ENCODE results near the gene FOXO1. TPM values are rescaled to one million over a fixed set of nuclear protein-coding genes. Genes with fewer than 3 reads are reported as not detected.

Gene FOXO1
- total RNA-seq, 1 experiment from 2014 or later = 12.2 TPM

- TF ChIP-seq POLR2AphosphoS5 (IDR thresholded peaks at IDR 0.05; ENCODE audit: low read depth, low read length) = no peak
- no peak for TF ChIP-seq SIN3A (IDR thresholded peaks at IDR 0.05; ENCODE audit: low read depth)
- TF ChIP-seq ZBTB33 (IDR thresholded peaks at IDR 0.05; ENCODE audit: extremely low read depth, insufficient replicate concordance, low read length) = no peak
- no peak for TF ChIP-seq SP1 (IDR thresholded peaks at IDR 0.05; ENCODE audit: low read depth)
- intact Hi-C loops (cut with micrococcal nuclease) = no loop called here
- Histone ChIP-seq H3K9me3 (ENCODE audit: control insufficient read depth in 1 of 2, insufficient read depth in 1 of 2, low read depth in 1 of 2, low read length in 2 of 2) (no peaks in the 10 kb centered on the region), H3K4me3 (replicated peaks in 1 of 2; ENCODE audit: low read depth in 1 of 2, low read length in 2 of 2) (no peak overlapping the region), H3K9me2 (ENCODE audit: insufficient read depth) (no peaks in the 10 kb centered on the region), H2AFZ (ENCODE audit: low read depth, low read length, poor library complexity, severe bottlenecking) (no peak overlapping the region), H3K27ac (ENCODE audit: low read depth, low read length) (no peak overlapping the region), H3K79me2 (ENCODE audit: insufficient read depth, low read length) (peaks cover 69% of the 10 kb centered on the region), H3K27me3 (ENCODE audit: insufficient read depth, low read length) (no peaks in the 10 kb centered on the region), H3K36me3 (ENCODE audit: control insufficient read depth in 1 of 2, insufficient read depth in 2 of 2, low read length in 2 of 2) (no peaks in the 10 kb centered on the region), H4K20me1 (ENCODE audit: insufficient read depth) (no peaks in the 10 kb centered on the region), H3K4me1 (ENCODE audit: control insufficient read depth in 1 of 2, insufficient read depth in 2 of 2, low read length in 2 of 2) (peaks cover 14 to 22% of the 10 kb centered on the region in 2 experiments), H3K4me2 (ENCODE audit: low read length) (no peak overlapping the region; the same call in 1 of the 2 replicates), H3K9ac (ENCODE audit: low read length) (no peak overlapping the region)
- POLR2A ChIA-PET = no interaction called here
- BruUV-seq (replicated peaks) = no TSS peak
- no peak for ATAC-seq
- CTCF ChIA-PET = no interaction called here
- RAD21 ChIA-PET (ENCODE audit: low non-redundant PET in 1 of 2, low total read pairs in 2 of 2, uncharacterized antibody in 2 of 2, unreplicated experiment in 2 of 2) = no interaction called here
- no peak for DNase-seq (ENCODE audit: low read depth, low spot score)
Observed at GRCh38 chr13:40660141-40660664, 6.2 kb downstream of the FOXO1 start.

GRCh38 chr13:40657951-40658350 lies 8.5 kb downstream of the FOXO1 start:
- no peaks in the 10 kb centered on the region for H4K20me1 ChIP-seq (ENCODE audit: insufficient read depth)
- H3K9me3 ChIP-seq (ENCODE audit: control insufficient read depth in 1 of 2, insufficient read depth in 1 of 2, low read depth in 1 of 2, low read length in 2 of 2) = no peaks in the 10 kb centered on the region
- no TSS peak for BruUV-seq (replicated peaks)
- H3K4me2 ChIP-seq (ENCODE audit: low read length) = no peak overlapping the region
- H3K79me2 ChIP-seq (ENCODE audit: insufficient read depth, low read length) = peaks cover 65% of the 10 kb centered on the region
- POLR2A ChIA-PET = no interaction called here
- no peaks in the 10 kb centered on the region for H3K9me2 ChIP-seq (ENCODE audit: insufficient read depth)
- RAD21 ChIA-PET (ENCODE audit: low non-redundant PET in 1 of 2, low total read pairs in 2 of 2, uncharacterized antibody in 2 of 2, unreplicated experiment in 2 of 2) = no interaction called here
- intact Hi-C loops (cut with micrococcal nuclease) = no loop called here
- H2AFZ ChIP-seq (ENCODE audit: low read depth, low read length, poor library complexity, severe bottlenecking) = no peak overlapping the region
- no peaks in the 10 kb centered on the region for H3K36me3 ChIP-seq (ENCODE audit: control insufficient read depth in 1 of 2, insufficient read depth in 2 of 2, low read length in 2 of 2)
- DNase-seq (ENCODE audit: low read depth, low spot score) = no peak
- H3K9ac ChIP-seq (ENCODE audit: low read length) = no peak overlapping the region
- no peaks in the 10 kb centered on the region for H3K27me3 ChIP-seq (ENCODE audit: insufficient read depth, low read length)
- H3K4me1 ChIP-seq (ENCODE audit: control insufficient read depth in 1 of 2, insufficient read depth in 2 of 2, low read length in 2 of 2) = peaks cover 6% of the 10 kb centered on the region in 2 experiments; a peak in 3 of 4 replicates
- CTCF ChIA-PET = no interaction called here
- no peak overlapping the region for H3K27ac ChIP-seq (ENCODE audit: low read depth, low read length)
- no peak overlapping the region for H3K4me3 ChIP-seq (replicated peaks in 1 of 2; ENCODE audit: low read depth in 1 of 2, low read length in 2 of 2)
- ATAC-seq = no peak
- TF ChIP-seq SRF (IDR thresholded peaks at IDR 0.05; ENCODE audit: low read depth) = no peak
- no peak for TF ChIP-seq POLR2AphosphoS5 (IDR thresholded peaks at IDR 0.05; ENCODE audit: low read depth, low read length)
- no peak for TF ChIP-seq CEBPB (IDR thresholded peaks at IDR 0.05; ENCODE audit: low read depth)
- TF ChIP-seq MAX (IDR thresholded peaks at IDR 0.05) = no peak
- no peak for TF ChIP-seq ZNF274 (IDR thresholded peaks at IDR 0.05; ENCODE audit: low read depth, low read length)
- TF ChIP-seq YY1 (IDR thresholded peaks at IDR 0.05; ENCODE audit: extremely low read depth, insufficient replicate concordance, low read depth, low read length) = no peak
- no peak for TF ChIP-seq EZH2 (IDR thresholded peaks at IDR 0.05)
- no peak for TF ChIP-seq SP1 (IDR thresholded peaks at IDR 0.05; ENCODE audit: low read depth)
- TF ChIP-seq FOSL1 (IDR thresholded peaks at IDR 0.05; ENCODE audit: low read depth) = no peak
- TF ChIP-seq ZBTB33 (IDR thresholded peaks at IDR 0.05; ENCODE audit: extremely low read depth, insufficient replicate concordance, low read length) = no peak
- TF ChIP-seq EGR1 (IDR thresholded peaks at IDR 0.05; ENCODE audit: low read depth) = no peak
- no peak for TF ChIP-seq JUND (IDR thresholded peaks at IDR 0.05)
- no peak for TF ChIP-seq POLR2A (IDR thresholded peaks at IDR 0.05; ENCODE audit: borderline replicate concordance, extremely low read depth, insufficient read depth, insufficient read length)
- no peak for TF ChIP-seq RAD21 (IDR thresholded peaks at IDR 0.05; ENCODE audit: low read depth)
- TF ChIP-seq CBX3 (IDR thresholded peaks at IDR 0.05; ENCODE audit: low read depth) = no peak
- no peak for TF ChIP-seq EZH2phosphoT487 (IDR thresholded peaks at IDR 0.05; ENCODE audit: borderline replicate concordance)
- no peak for TF ChIP-seq ZFX (IDR thresholded peaks at IDR 0.05)
- no peak for TF ChIP-seq SIN3A (IDR thresholded peaks at IDR 0.05; ENCODE audit: low read depth)

All from HCT116 (cell line).